ENCODE measurements around the gene TPRG1L. TPM values are rescaled to one million over a fixed set of nuclear protein-coding genes. Genes with fewer than 3 reads are reported as not detected.

Gene TPRG1L
- total RNA-seq, 1 donor from 2014 or later = 29.4 TPM

GRCh38 chr1:3668585-3669300 lies 43.9 kb downstream of the TPRG1L start:
- peak; percentile 47 for DNase-seq

- peak; percentile 48 for DNase-seq
These were observed 44.6 kb downstream of the TPRG1L start for GRCh38 chr1:3669421-3669821.

- DNase-seq = no peak
These were observed 45.2 kb downstream of the TPRG1L start for GRCh38 chr1:3669971-3670431.

GRCh38 chr1:3670823-3671265 lies 46.0 kb downstream of the TPRG1L start:
- DNase-seq = no peak

- DNase-seq = no peak
These were observed 46.8 kb downstream of the TPRG1L start for GRCh38 chr1:3671371-3672180.

- no peak for DNase-seq
These were observed 47.6 kb downstream of the TPRG1L start for GRCh38 chr1:3672231-3672970.

GRCh38 chr1:3672971-3673361 lies 48.2 kb downstream of the TPRG1L start:
- DNase-seq = no peak

- no peak for DNase-seq
These were observed 48.7 kb downstream of the TPRG1L start for GRCh38 chr1:3673381-3674099.

- DNase-seq = no peak
These were observed 49.6 kb downstream of the TPRG1L start for GRCh38 chr1:3674100-3675094.

- DNase-seq = no peak
These were observed 50.6 kb downstream of the TPRG1L start for GRCh38 chr1:3675436-3675835.

- DNase-seq = no peak
These were observed 52.0 kb downstream of the TPRG1L start for GRCh38 chr1:3676581-3677470.

GRCh38 chr1:3677484-3677883 lies 52.7 kb downstream of the TPRG1L start:
- no peak for DNase-seq

- DNase-seq = peak; percentile 30
These were observed 53.7 kb downstream of the TPRG1L start for GRCh38 chr1:3678361-3679097.

- DNase-seq = no peak
These were observed 54.3 kb downstream of the TPRG1L start for GRCh38 chr1:3679098-3679555.

Other genes with a start within 250 kb of the TPRG1L start
- 0.51 TPM in 2 replicates for gene ARHGEF16, start 170.3 kb upstream of the TPRG1L start, total RNA-seq
- gene MEGF6, start 13.5 kb upstream of the TPRG1L start, total RNA-seq = 100 and 120 TPM in 2 replicates
- 20.4 and 25.6 TPM in 2 replicates for gene WRAP73, start 25.1 kb downstream of the TPRG1L start, total RNA-seq
- not detected in 2 replicates for gene TP73, start 27.5 kb downstream of the TPRG1L start, total RNA-seq
- gene CCDC27, start 127.4 kb downstream of the TPRG1L start, total RNA-seq = not detected in 2 replicates
- gene SMIM1, start 147.7 kb downstream of the TPRG1L start, total RNA-seq = 0.56 and 1.5 TPM in 2 replicates
- 42.2 and 50.9 TPM in 2 replicates for gene LRRC47, start 171.5 kb downstream of the TPRG1L start, total RNA-seq
- 23.8 and 38.9 TPM in 2 replicates for gene CEP104, start 232.2 kb downstream of the TPRG1L start, total RNA-seq
- gene DFFB, start 232.5 kb downstream of the TPRG1L start, total RNA-seq = 13.7 and 14.8 TPM in 2 replicates

All from dermis blood vessel endothelial cell (primary cell).